ENCODE measurements around the gene COQ8A.

COQ8A gene

GRCh38 chr1:226974544-226975258 lies 34.6 kb downstream of the COQ8A start:
- Histone ChIP-seq H4K20me1 (ENCODE audit: insufficient read depth, low read length, poor library complexity, severe bottlenecking) (no peaks in the 10 kb centered on the region), H3K4me1 (ENCODE audit: insufficient read depth, low read length, poor library complexity, severe bottlenecking) (peaks cover 12% of the 10 kb centered on the region), H3K4me2 (ENCODE audit: low read depth, low read length, poor library complexity, severe bottlenecking) (no peak overlapping the region), H3K79me2 (ENCODE audit: insufficient read depth, low read length) (no peaks in the 10 kb centered on the region), H3K36me3 (ENCODE audit: insufficient read depth, low read length) (peaks cover 37% of the 10 kb centered on the region; the same call in 1 of the 2 replicates), H3K9ac (ENCODE audit: low read depth, low read length, poor library complexity, severe bottlenecking) (no peak overlapping the region), H3K4me3 (ENCODE audit: low read length, poor library complexity, severe bottlenecking) (no peak overlapping the region), H3K27me3 (ENCODE audit: insufficient read depth, low read length, poor library complexity, severe bottlenecking) (no peaks in the 10 kb centered on the region), H3K9me3 (ENCODE audit: insufficient read depth, low read depth, low read length) (peaks cover 11% of the 10 kb centered on the region; the same call in 1 of the 2 replicates), H3F3A (ENCODE audit: low read depth) (no peaks in the 10 kb centered on the region), H3K9me2 (replicated peaks; ENCODE audit: low read depth, low read length) (no peaks in the 10 kb centered on the region), H2AFZ (ENCODE audit: low read length) (no peak overlapping the region)
- TF ChIP-seq EZH2phosphoT487 (IDR thresholded peaks at IDR 0.05; ENCODE audit: borderline replicate concordance) (no peak), CTCF (conservative IDR thresholded peaks at IDR 0.05; ENCODE audit: low read length) (no peak)

GRCh38 chr1:226975259-226976250 lies 35.5 kb downstream of the COQ8A start:
- H3K4me1 ChIP-seq (ENCODE audit: insufficient read depth, low read length, poor library complexity, severe bottlenecking), result peaks cover 12% of the 10 kb centered on the region
- H3K4me3 ChIP-seq (ENCODE audit: low read length, poor library complexity, severe bottlenecking), result no peak overlapping the region
- H3K36me3 ChIP-seq (ENCODE audit: insufficient read depth, low read length), result peaks cover 28% of the 10 kb centered on the region; the same call in 1 of the 2 replicates
- H3K27me3 ChIP-seq (ENCODE audit: insufficient read depth, low read length, poor library complexity, severe bottlenecking), result no peaks in the 10 kb centered on the region
- no peaks in the 10 kb centered on the region for H4K20me1 ChIP-seq (ENCODE audit: insufficient read depth, low read length, poor library complexity, severe bottlenecking)
- H3K9me2 ChIP-seq (replicated peaks; ENCODE audit: low read depth, low read length), result no peaks in the 10 kb centered on the region
- H3F3A ChIP-seq (ENCODE audit: low read depth), result no peaks in the 10 kb centered on the region
- H3K9ac ChIP-seq (ENCODE audit: low read depth, low read length, poor library complexity, severe bottlenecking), result no peak overlapping the region
- no peak overlapping the region for H3K4me2 ChIP-seq (ENCODE audit: low read depth, low read length, poor library complexity, severe bottlenecking)
- H3K79me2 ChIP-seq (ENCODE audit: insufficient read depth, low read length), result no peaks in the 10 kb centered on the region
- TF ChIP-seq CTCF (conservative IDR thresholded peaks at IDR 0.05; ENCODE audit: low read length) (no peak), EZH2phosphoT487 (IDR thresholded peaks at IDR 0.05; ENCODE audit: borderline replicate concordance) (no peak)
- H3K9me3 ChIP-seq (ENCODE audit: insufficient read depth, low read depth, low read length), result 0 out of 2 replicates have a peak, but pooled peaks cover 6% of the 10 kb centered on the region
- no peak overlapping the region for H2AFZ ChIP-seq (ENCODE audit: low read length)

GRCh38 chr1:226976276-226976977 lies 36.3 kb downstream of the COQ8A start:
- no peaks in the 10 kb centered on the region for H3K9me2 ChIP-seq (replicated peaks; ENCODE audit: low read depth, low read length)
- no peak overlapping the region for H3K4me3 ChIP-seq (ENCODE audit: low read length, poor library complexity, severe bottlenecking)
- H3K9me3 ChIP-seq (ENCODE audit: insufficient read depth, low read depth, low read length), result 0 out of 2 replicates have a peak, but pooled peaks cover 5% of the 10 kb centered on the region
- no peak overlapping the region for H3K4me2 ChIP-seq (ENCODE audit: low read depth, low read length, poor library complexity, severe bottlenecking)
- no peaks in the 10 kb centered on the region for H3F3A ChIP-seq (ENCODE audit: low read depth)
- H3K9ac ChIP-seq (ENCODE audit: low read depth, low read length, poor library complexity, severe bottlenecking), result no peak overlapping the region
- H3K4me1 ChIP-seq (ENCODE audit: insufficient read depth, low read length, poor library complexity, severe bottlenecking), result peaks cover 12% of the 10 kb centered on the region
- H3K36me3 ChIP-seq (ENCODE audit: insufficient read depth, low read length), result peaks cover 31% of the 10 kb centered on the region; the same call in 1 of the 2 replicates
- H3K79me2 ChIP-seq (ENCODE audit: insufficient read depth, low read length), result no peaks in the 10 kb centered on the region
- H2AFZ ChIP-seq (ENCODE audit: low read length), result no peak overlapping the region
- no peaks in the 10 kb centered on the region for H3K27me3 ChIP-seq (ENCODE audit: insufficient read depth, low read length, poor library complexity, severe bottlenecking)
- H4K20me1 ChIP-seq (ENCODE audit: insufficient read depth, low read length, poor library complexity, severe bottlenecking), result no peaks in the 10 kb centered on the region
- no peak for TF ChIP-seq CTCF (conservative IDR thresholded peaks at IDR 0.05; ENCODE audit: low read length)
- no peak for TF ChIP-seq EZH2phosphoT487 (IDR thresholded peaks at IDR 0.05; ENCODE audit: borderline replicate concordance)
